Esophagus muscularis mucosa (tissue), 4 donors: ENCODE measurements around the gene MACROD2. TPM values are rescaled to one million over a fixed set of nuclear protein-coding genes. Genes with fewer than 3 reads are reported as not detected.

Experiments used
- DNase-seq: peaks from one replicate; pipeline ENCODE4 v3.0.0-alpha.2; 2017; ENCODE audit errors: extremely low spot score
- H3K27ac ChIP-seq, 4 donors: fragments of 200-600 bp; sonication (generic); replicated peaks in 1 of 4; 1 replicate in 3 of 4; 2 replicates in 1 of 4; pipeline ENCODE4 v1.5.1; 2016 to 2019; ENCODE audit warnings: mild to moderate bottlenecking in 1 of 4
- H3K27me3 ChIP-seq, 4 donors: fragments of 200-600 bp; sonication (generic); one replicate each; pipeline versions ENCODE4 v1.5.1 to v1.6.0; 2016 to 2019
- H3K36me3 ChIP-seq, 4 donors: fragments of 200-600 bp; sonication (generic); one replicate each; pipeline ENCODE4 v1.5.1; 2016 to 2019
- H3K4me1 ChIP-seq, 4 donors: fragments of 200-600 bp; sonication (generic); one replicate each; pipeline ENCODE4 v1.5.1; 2016 to 2019
- H3K4me3 ChIP-seq, 4 donors: fragments of 200-600 bp; sonication (generic); 1 replicate in 2 of 4; 2 replicates in 2 of 4; pipeline ENCODE4 v1.5.1; 2016 to 2019; ENCODE audit warnings: mild to moderate bottlenecking in 4 of 4, moderate library complexity in 1 of 4
- H3K9me3 ChIP-seq, 4 donors: fragments of 200-600 bp; sonication (generic); 1 replicate in 3 of 4; 2 replicates in 1 of 4; pipeline ENCODE4 v1.5.1; 2016 to 2019
- EP300 ChIP-seq: sonication (generic); formaldehyde crosslinking; IDR thresholded peaks from one replicate; pipeline ENCODE4 v1.6.1; 2017; ENCODE audit warnings: antibody characterized with exemption
- POLR2A ChIP-seq: fragments of 450-650 bp; IDR thresholded peaks from one replicate; pipeline ENCODE4 v1.6.1; 2017; ENCODE audit warnings: antibody characterized with exemption, moderate library complexity, mild to moderate bottlenecking, low read depth
- POLR2AphosphoS5 ChIP-seq, 2 donors: sonication (generic); formaldehyde crosslinking; IDR thresholded peaks; one replicate each; pipeline ENCODE4 v1.6.1; 2017; ENCODE audit warnings: antibody characterized with exemption in 2 of 2
- WGBS: methylation state at CpG from one replicate; pipeline ENCODE4 v1.1.5; 2018; 5-methylcytosine and 5-hydroxymethylcytosine counted together
- intact Hi-C: fragments of 100-400 bp; cut with DNase I; formaldehyde crosslinking; loops from one replicate; pipeline ENCODE4 v1.15.1; 2023
- total RNA-seq, 4 donors: library from RNA; depleted of rRNA; stranded (reverse); fragments of >200 nt; gene quantifications; one replicate each; pipeline versions ENCODE4 v1.1.0 to v1.2.1, GENCODE V29; 2016
- TF ChIP-seq, protein P1 (sequence below), 3 experiments: fragments of 200-600 bp in 2 of 3; fragments of 450-650 bp in 1 of 3; sonication (generic) in 2 of 3; IDR thresholded peaks; one replicate each; pipeline ENCODE4 v1.5.1; 2017 to 2019; ENCODE audit warnings: antibody characterized with exemption in 3 of 3, mild to moderate bottlenecking in 2 of 3, moderate library complexity in 1 of 3

MACROD2 gene
- total RNA-seq, 4 donors from 2014 or later: 1.4 to 3.6 (median 2.6) TPM

GRCh38 chr20:14288341-14289330 is 293.3 kb downstream of the MACROD2 start:
- Histone ChIP-seq H3K27me3 (no peaks in the 10 kb centered on the region), H3K4me3 (no peak overlapping the region), H3K36me3 (no peaks in the 10 kb centered on the region), H3K4me1 (no peaks in the 10 kb centered on the region), H3K9me3 (no peaks in the 10 kb centered on the region), H3K27ac (no peak overlapping the region)
- no peak for DNase-seq
- intact Hi-C loops: no loop called here
- 91% methylated on average over 3 of the region's 3 CpGs for WGBS
- no peak for TF ChIP-seq POLR2AphosphoS5 (IDR thresholded peaks at IDR 0.05)

- H3K27ac ChIP-seq: no peak overlapping the region
- no peak for TF ChIP-seq POLR2A
- no peak for TF ChIP-seq EP300
- TF ChIP-seq POLR2AphosphoS5 (IDR thresholded peaks at IDR 0.05): no peak
- TF ChIP-seq, protein P1, sequence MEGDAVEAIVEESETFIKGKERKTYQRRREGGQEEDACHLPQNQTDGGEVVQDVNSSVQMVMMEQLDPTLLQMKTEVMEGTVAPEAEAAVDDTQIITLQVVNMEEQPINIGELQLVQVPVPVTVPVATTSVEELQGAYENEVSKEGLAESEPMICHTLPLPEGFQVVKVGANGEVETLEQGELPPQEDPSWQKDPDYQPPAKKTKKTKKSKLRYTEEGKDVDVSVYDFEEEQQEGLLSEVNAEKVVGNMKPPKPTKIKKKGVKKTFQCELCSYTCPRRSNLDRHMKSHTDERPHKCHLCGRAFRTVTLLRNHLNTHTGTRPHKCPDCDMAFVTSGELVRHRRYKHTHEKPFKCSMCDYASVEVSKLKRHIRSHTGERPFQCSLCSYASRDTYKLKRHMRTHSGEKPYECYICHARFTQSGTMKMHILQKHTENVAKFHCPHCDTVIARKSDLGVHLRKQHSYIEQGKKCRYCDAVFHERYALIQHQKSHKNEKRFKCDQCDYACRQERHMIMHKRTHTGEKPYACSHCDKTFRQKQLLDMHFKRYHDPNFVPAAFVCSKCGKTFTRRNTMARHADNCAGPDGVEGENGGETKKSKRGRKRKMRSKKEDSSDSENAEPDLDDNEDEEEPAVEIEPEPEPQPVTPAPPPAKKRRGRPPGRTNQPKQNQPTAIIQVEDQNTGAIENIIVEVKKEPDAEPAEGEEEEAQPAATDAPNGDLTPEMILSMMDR (IDR thresholded peaks at IDR 0.05): no peak
- H3K4me3 ChIP-seq: no peak overlapping the region
- no peaks in the 10 kb centered on the region for H3K36me3 ChIP-seq
- intact Hi-C loops: no loop called here
- 87% methylated on average over 1 of the region's 1 CpG for WGBS
- DNase-seq: no peak
- no peaks in the 10 kb centered on the region for H3K27me3 ChIP-seq
- H3K9me3 ChIP-seq: no peaks in the 10 kb centered on the region
- H3K4me1 ChIP-seq: no peaks in the 10 kb centered on the region
Measured at GRCh38 chr20:14291502-14291901, 296.2 kb downstream of the MACROD2 start.

DNA sequence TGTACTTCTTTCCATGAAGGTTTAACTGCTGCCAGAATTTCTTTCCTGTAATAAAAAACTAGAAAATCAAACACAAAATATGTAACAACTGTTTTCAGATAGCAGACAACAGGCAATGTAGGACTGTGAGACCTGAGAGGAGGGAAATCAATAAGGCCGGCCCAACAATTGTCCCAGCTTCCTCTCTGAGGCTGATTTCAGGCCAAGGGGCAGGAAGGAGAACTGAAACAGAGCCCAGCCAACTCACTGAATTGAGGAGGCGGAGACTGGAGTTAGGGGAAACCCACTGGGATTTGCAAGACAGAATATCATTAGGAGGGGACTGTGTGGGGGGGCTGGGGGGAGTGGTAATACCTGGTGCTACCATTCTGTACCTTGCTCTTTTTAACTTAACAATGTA is 299.9 kb downstream of the MACROD2 start:
- WGBS: 41% methylated on average over 2 of the region's 2 CpGs
- Histone ChIP-seq H3K36me3 (no peaks in the 10 kb centered on the region), H3K9me3 (no peaks in the 10 kb centered on the region), H3K27me3 (no peaks in the 10 kb centered on the region), H3K4me3 (no peak overlapping the region), H3K27ac (no peak overlapping the region), H3K4me1 (no peaks in the 10 kb centered on the region)
- intact Hi-C loops: no loop called here
- TF ChIP-seq POLR2A (no peak), EP300 (no peak), POLR2AphosphoS5 (IDR thresholded peaks at IDR 0.05) (no peak)
- TF ChIP-seq, protein P1 (IDR thresholded peaks at IDR 0.05): no peak
- DNase-seq: no peak

DNA sequence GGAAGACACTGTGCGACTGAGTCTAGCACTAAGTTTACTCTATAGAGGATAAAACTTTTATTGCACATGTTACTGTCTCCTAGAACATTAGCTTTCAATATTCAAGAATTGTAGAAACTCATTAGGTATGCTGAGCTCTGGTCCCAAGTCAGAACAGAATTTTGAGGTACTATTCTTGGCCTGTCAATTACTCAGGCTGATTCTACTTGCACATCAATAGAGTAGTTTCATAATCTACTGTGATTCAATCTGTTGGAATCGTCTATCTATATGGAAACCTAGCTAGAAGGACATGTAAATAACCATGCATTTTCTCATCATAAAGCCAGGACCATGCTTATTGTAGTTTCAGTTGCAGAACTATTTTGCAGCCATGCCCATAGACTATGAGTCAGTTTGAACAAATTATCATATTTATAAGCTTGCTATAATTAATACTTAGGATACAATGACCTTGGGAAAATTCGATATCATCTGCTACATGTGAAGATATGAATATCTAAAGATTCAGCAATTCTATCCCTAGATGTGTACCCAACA is 300.5 kb downstream of the MACROD2 start:
- Histone ChIP-seq H3K27ac (no peak overlapping the region), H3K4me1 (no peaks in the 10 kb centered on the region), H3K4me3 (no peak overlapping the region), H3K9me3 (no peaks in the 10 kb centered on the region), H3K27me3 (no peaks in the 10 kb centered on the region), H3K36me3 (no peaks in the 10 kb centered on the region)
- intact Hi-C loops: no loop called here
- TF ChIP-seq POLR2AphosphoS5 (IDR thresholded peaks at IDR 0.05): no peak
- no peak for TF ChIP-seq EP300
- no peak for DNase-seq
- WGBS: 56% methylated on average over 3 of the region's 3 CpGs

GRCh38 chr20:14299831-14300230 is 304.5 kb downstream of the MACROD2 start:
- WGBS: 91% methylated on average over 4 of the region's 4 CpGs
- no peak for DNase-seq
- Histone ChIP-seq H3K4me3 (no peak overlapping the region), H3K27me3 (no peaks in the 10 kb centered on the region), H3K36me3 (no peaks in the 10 kb centered on the region), H3K9me3 (peaks cover 0 to 6% (median 0%) of the 10 kb centered on the region in 4 donors), H3K27ac (no peak overlapping the region), H3K4me1 (no peaks in the 10 kb centered on the region)
- intact Hi-C loops: no loop called here
- no peak for TF ChIP-seq POLR2AphosphoS5 (IDR thresholded peaks at IDR 0.05)
- TF ChIP-seq POLR2A: no peak
- no peak for TF ChIP-seq EP300
- TF ChIP-seq, protein P1 (IDR thresholded peaks at IDR 0.05): no peak
